ENCODE results near the gene PAX2. TPM values are rescaled to one million over a fixed set of nuclear protein-coding genes. Genes with fewer than 3 reads are reported as not detected.

The PAX2 gene
- polyA plus RNA-seq, 3 donors, result not detected

GRCh38 chr10:100817268-100817839 is 72.0 kb downstream of the PAX2 start:
- intact Hi-C loops (cut with micrococcal nuclease), result no loop called here
- H3K4me1 Mint-ChIP-seq, result no peaks in the 10 kb centered on the region
- no peak overlapping the region for H3K4me3 Mint-ChIP-seq
- Histone ChIP-seq H3K9me3 (replicated peaks in 1 of 2; ENCODE audit: control insufficient read depth in 1 of 2, insufficient read depth in 1 of 2, low read length in 2 of 2) (no peaks in the 10 kb centered on the region), H3K4me1 (ENCODE audit: control insufficient read depth in 1 of 2, insufficient read depth in 2 of 2, low read length in 2 of 2) (no peaks in the 10 kb centered on the region), H3K4me3 (replicated peaks in 1 of 3; ENCODE audit: low read depth in 2 of 3, low read length in 3 of 3) (no peak overlapping the region), H2AFZ (ENCODE audit: insufficient read depth, low read depth, low read length, poor library complexity, severe bottlenecking) (no peak overlapping the region), H4K20me1 (ENCODE audit: insufficient read depth, low read length) (no peaks in the 10 kb centered on the region), H3K9ac (ENCODE audit: insufficient read depth, low read length, poor library complexity, severe bottlenecking) (no peak overlapping the region), H3K27ac (ENCODE audit: low read depth in 1 of 2, low read length in 2 of 2) (no peak overlapping the region), H3K36me3 (replicated peaks in 1 of 2; ENCODE audit: control insufficient read depth in 1 of 2, insufficient read depth in 2 of 2, low read length in 2 of 2) (no peaks in the 10 kb centered on the region), H3K4me2 (replicated peaks; ENCODE audit: extremely low read depth, low read length, poor library complexity, severe bottlenecking) (no peak overlapping the region), H3K27me3 (ENCODE audit: control insufficient read depth in 2 of 2, insufficient read depth in 2 of 2, low read length in 2 of 2) (peaks cover 22 to 62% of the 10 kb centered on the region in 2 donors), H3K79me2 (ENCODE audit: insufficient read depth, low read length) (no peaks in the 10 kb centered on the region)
- no peak for DNase-seq
- no peak for TF ChIP-seq CTCF (IDR thresholded peaks at IDR 0.05)
- no peaks in the 10 kb centered on the region for H3K36me3 Mint-ChIP-seq
- peaks cover 24 to 74% (median 48%) of the 10 kb centered on the region in 3 donors for H3K27me3 Mint-ChIP-seq (ENCODE audit: low read depth in 3 of 3)
- WGBS (ENCODE audit: insufficient coverage), result 84% methylated on average over 3 of the region's 4 CpGs
- H3K9me3 Mint-ChIP-seq, result peaks cover 0 to 1% (median 0%) of the 10 kb centered on the region in 7 donors
- H3K27ac Mint-ChIP-seq, result no peak overlapping the region

GRCh38 chr10:100819424-100819823 is 74.0 kb downstream of the PAX2 start:
- no peaks in the 10 kb centered on the region for H3K79me2 ChIP-seq (ENCODE audit: insufficient read depth, low read length)

More at GRCh38 chr10:100819424-100819823, 74.0 kb downstream of the PAX2 start:
- Mint-ChIP-seq H3K9me3 (peaks cover 0 to 2% (median 0%) of the 10 kb centered on the region in 7 donors), H3K27me3 (ENCODE audit: low read depth in 3 of 3) (peaks cover 31 to 76% (median 57%) of the 10 kb centered on the region in 3 donors), H3K4me1 (no peaks in the 10 kb centered on the region), H3K4me3 (no peak overlapping the region), H3K36me3 (no peaks in the 10 kb centered on the region), H3K27ac (no peak overlapping the region)
- H3K9me3 ChIP-seq (replicated peaks in 1 of 2; ENCODE audit: control insufficient read depth in 1 of 2, insufficient read depth in 1 of 2, low read length in 2 of 2), result peaks cover 0 to under 1% of the 10 kb centered on the region in 2 donors
- TF ChIP-seq CTCF (IDR thresholded peaks at IDR 0.05), result no peak
- no peaks in the 10 kb centered on the region for H4K20me1 ChIP-seq (ENCODE audit: insufficient read depth, low read length)
- intact Hi-C loops (cut with micrococcal nuclease), result no loop called here
- no peak overlapping the region for H3K4me2 ChIP-seq (replicated peaks; ENCODE audit: extremely low read depth, low read length, poor library complexity, severe bottlenecking)
- DNase-seq, result no peak
- H3K4me1 ChIP-seq (ENCODE audit: control insufficient read depth in 1 of 2, insufficient read depth in 2 of 2, low read length in 2 of 2), result no peaks in the 10 kb centered on the region
- no peak overlapping the region for H3K4me3 ChIP-seq (replicated peaks in 1 of 3; ENCODE audit: low read depth in 2 of 3, low read length in 3 of 3)
- H3K36me3 ChIP-seq (replicated peaks in 1 of 2; ENCODE audit: control insufficient read depth in 1 of 2, insufficient read depth in 2 of 2, low read length in 2 of 2), result no peaks in the 10 kb centered on the region
- H2AFZ ChIP-seq (ENCODE audit: insufficient read depth, low read depth, low read length, poor library complexity, severe bottlenecking), result no peak overlapping the region
- H3K9ac ChIP-seq (ENCODE audit: insufficient read depth, low read length, poor library complexity, severe bottlenecking), result no peak overlapping the region
- H3K27ac ChIP-seq (ENCODE audit: low read depth in 1 of 2, low read length in 2 of 2), result no peak overlapping the region
- no CpG with 5 or more reads among the region's 6 CpGs for WGBS (ENCODE audit: insufficient coverage)
- H3K27me3 ChIP-seq (ENCODE audit: control insufficient read depth in 2 of 2, insufficient read depth in 2 of 2, low read length in 2 of 2), result peaks cover 41 to 72% of the 10 kb centered on the region in 2 donors

Measured in CD14-positive monocyte (primary cell).